ENCODE data around the gene LGI2.

DNA sequence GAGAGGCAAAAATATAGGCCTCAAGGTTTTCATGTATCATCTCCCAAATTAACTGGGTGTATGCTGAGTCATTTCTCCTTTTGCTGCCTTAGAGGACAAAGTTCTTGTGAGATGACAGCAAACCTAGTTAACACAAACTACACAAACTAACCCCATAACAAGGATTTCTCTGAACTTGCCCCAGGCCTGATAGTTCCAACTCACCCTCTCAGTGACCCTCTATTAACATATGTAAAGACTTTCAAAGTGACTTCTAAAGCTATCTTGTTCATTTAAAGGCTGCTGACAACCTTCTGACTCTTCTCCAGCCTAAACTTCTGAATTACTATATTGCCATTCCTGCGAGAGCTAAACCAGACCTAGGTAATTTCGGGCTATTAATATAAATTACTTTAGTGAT lies 74.7 kb downstream of the LGI2 start:
- TF ChIP-seq, protein P1, sequence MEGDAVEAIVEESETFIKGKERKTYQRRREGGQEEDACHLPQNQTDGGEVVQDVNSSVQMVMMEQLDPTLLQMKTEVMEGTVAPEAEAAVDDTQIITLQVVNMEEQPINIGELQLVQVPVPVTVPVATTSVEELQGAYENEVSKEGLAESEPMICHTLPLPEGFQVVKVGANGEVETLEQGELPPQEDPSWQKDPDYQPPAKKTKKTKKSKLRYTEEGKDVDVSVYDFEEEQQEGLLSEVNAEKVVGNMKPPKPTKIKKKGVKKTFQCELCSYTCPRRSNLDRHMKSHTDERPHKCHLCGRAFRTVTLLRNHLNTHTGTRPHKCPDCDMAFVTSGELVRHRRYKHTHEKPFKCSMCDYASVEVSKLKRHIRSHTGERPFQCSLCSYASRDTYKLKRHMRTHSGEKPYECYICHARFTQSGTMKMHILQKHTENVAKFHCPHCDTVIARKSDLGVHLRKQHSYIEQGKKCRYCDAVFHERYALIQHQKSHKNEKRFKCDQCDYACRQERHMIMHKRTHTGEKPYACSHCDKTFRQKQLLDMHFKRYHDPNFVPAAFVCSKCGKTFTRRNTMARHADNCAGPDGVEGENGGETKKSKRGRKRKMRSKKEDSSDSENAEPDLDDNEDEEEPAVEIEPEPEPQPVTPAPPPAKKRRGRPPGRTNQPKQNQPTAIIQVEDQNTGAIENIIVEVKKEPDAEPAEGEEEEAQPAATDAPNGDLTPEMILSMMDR (conservative IDR thresholded peaks at IDR 0.05; ENCODE audit: low read depth, low read length), result no peak
- no peak for TF ChIP-seq EZH2 (IDR thresholded peaks at IDR 0.05; ENCODE audit: borderline replicate concordance, low read depth, low read length, poor library complexity, severe bottlenecking)

Measured in A673 (cell line).